HepG2 (cell line): ENCODE data around the gene SLC16A3. TPM values are rescaled to one million over a fixed set of nuclear protein-coding genes. Genes with fewer than 3 reads are reported as not detected.

ENCODE experiments used
- DPF2 ChIP-seq: sonication (generic); formaldehyde crosslinking; IDR thresholded peaks from 2 replicates; pipeline ENCODE4 v1.4.0; 2020; ENCODE audit warnings: mild to moderate bottlenecking, low read depth, missing genetic modification reagents, borderline replicate concordance
- GFI1 ChIP-seq: sonication (generic); formaldehyde crosslinking; IDR thresholded peaks from 2 replicates; pipeline ENCODE4 v1.5.0; 2020; ENCODE audit warnings: missing genetic modification reagents, mild to moderate bottlenecking, borderline replicate concordance
- polyA plus RNA-seq, 8 experiments: library from polyadenylated mRNA; depleted of rRNA in 3 of 8; stranded (reverse) in 7 of 8; unstranded in 1 of 8; fragments of >200 nt; fragmentation: Illumina TruSeq in 4 of 8; extraction: Trizol in 4 of 8; gene quantifications; 2 replicates each; pipeline versions ENCODE4 v1.2.1 to v1.2.3, GENCODE V29; 2011 to 2016; ENCODE audit warnings: low read depth in 4 of 8, missing spikeins in 1 of 8, mixed read lengths in 1 of 8; ENCODE audit not compliant: insufficient read depth in 1 of 8
- total RNA-seq, 5 experiments: library from RNA; depleted of rRNA; stranded (reverse); fragments of >200 nt; fragmentation: Illumina TruSeq; extraction: Trizol; gene quantifications; 2 replicates each; pipeline ENCODE4 v1.2.3, GENCODE V29; 2016; ENCODE audit warnings: low read depth in 1 of 5
- TF ChIP-seq, protein P1 (sequence below): sonication (generic); formaldehyde crosslinking; IDR thresholded peaks from 2 replicates; pipeline ENCODE4 v1.4.0; 2020; ENCODE audit warnings: missing genetic modification reagents
- TF ChIP-seq, protein P2 (sequence below): sonication (generic); formaldehyde crosslinking; IDR thresholded peaks from 2 replicates; pipeline ENCODE4 v1.4.0; 2020; ENCODE audit warnings: missing genetic modification reagents, borderline replicate concordance

SLC16A3 gene
- total and polyA plus RNA-seq, 2 of the 13 experiments (the other 11 are each of a cell fraction or from before 2014, with no cell fraction given): 242 to 349 TPM

DNA sequence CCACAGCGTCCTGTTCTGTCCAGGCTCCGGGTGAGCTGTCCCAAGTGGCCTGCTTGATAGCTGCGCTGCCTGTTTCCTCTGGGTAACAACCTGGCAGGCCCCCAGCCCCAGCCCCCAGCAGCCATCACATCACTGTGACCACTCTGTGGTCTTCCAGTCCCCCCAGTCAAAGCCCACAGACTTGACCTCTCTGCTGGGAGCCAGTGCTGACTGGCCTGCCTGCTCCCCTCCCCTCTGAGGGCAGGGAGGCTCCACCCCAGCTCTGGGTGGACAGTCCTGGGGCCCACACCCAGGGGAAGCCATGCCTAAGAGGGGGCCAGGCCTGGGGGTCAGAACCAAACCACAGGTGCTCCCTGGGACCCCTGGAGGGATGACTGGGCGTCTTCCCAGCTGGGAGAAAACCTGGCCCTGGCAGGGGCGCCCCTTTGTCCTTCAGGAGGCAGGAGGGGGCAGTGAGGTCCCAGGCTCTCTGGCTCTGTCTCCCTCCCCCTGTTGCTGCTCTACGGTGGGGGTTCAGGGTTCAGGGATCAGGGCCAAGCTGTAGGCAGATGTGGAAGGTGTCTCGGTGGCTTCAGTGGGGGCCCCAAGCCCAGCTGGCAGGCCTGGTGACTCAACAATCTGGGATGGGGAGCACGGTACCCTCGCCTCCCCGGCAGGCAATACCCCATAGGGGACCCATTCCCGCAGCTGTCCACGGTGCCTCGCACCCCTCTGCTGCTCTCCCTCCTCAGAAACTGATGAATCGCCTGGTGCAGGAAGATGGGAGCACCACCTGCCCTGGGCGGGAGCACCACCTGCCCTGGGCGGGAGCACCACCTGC lies 1.8 kb upstream of the SLC16A3 start (continued):
- TF ChIP-seq, protein P1, sequence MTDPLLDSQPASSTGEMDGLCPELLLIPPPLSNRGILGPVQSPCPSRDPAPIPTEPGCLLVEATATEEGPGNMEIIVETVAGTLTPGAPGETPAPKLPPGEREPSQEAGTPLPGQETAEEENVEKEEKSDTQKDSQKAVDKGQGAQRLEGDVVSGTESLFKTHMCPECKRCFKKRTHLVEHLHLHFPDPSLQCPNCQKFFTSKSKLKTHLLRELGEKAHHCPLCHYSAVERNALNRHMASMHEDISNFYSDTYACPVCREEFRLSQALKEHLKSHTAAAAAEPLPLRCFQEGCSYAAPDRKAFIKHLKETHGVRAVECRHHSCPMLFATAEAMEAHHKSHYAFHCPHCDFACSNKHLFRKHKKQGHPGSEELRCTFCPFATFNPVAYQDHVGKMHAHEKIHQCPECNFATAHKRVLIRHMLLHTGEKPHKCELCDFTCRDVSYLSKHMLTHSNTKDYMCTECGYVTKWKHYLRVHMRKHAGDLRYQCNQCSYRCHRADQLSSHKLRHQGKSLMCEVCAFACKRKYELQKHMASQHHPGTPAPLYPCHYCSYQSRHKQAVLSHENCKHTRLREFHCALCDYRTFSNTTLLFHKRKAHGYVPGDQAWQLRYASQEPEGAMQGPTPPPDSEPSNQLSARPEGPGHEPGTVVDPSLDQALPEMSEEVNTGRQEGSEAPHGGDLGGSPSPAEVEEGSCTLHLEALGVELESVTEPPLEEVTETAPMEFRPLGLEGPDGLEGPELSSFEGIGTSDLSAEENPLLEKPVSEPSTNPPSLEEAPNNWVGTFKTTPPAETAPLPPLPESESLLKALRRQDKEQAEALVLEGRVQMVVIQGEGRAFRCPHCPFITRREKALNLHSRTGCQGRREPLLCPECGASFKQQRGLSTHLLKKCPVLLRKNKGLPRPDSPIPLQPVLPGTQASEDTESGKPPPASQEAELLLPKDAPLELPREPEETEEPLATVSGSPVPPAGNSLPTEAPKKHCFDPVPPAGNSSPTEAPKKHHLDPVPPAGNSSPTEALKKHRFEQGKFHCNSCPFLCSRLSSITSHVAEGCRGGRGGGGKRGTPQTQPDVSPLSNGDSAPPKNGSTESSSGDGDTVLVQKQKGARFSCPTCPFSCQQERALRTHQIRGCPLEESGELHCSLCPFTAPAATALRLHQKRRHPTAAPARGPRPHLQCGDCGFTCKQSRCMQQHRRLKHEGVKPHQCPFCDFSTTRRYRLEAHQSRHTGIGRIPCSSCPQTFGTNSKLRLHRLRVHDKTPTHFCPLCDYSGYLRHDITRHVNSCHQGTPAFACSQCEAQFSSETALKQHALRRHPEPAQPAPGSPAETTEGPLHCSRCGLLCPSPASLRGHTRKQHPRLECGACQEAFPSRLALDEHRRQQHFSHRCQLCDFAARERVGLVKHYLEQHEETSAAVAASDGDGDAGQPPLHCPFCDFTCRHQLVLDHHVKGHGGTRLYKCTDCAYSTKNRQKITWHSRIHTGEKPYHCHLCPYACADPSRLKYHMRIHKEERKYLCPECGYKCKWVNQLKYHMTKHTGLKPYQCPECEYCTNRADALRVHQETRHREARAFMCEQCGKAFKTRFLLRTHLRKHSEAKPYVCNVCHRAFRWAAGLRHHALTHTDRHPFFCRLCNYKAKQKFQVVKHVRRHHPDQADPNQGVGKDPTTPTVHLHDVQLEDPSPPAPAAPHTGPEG (CRISPR knock-in tag): no peak
- TF ChIP-seq GFI1 (CRISPR knock-in tag) (0 out of 2 replicates have a peak, but pooled peaks have one; percentile 30), DPF2 (CRISPR knock-in tag) (0 out of 2 replicates have a peak, but pooled peaks have one; percentile 60)
- TF ChIP-seq, protein P2, sequence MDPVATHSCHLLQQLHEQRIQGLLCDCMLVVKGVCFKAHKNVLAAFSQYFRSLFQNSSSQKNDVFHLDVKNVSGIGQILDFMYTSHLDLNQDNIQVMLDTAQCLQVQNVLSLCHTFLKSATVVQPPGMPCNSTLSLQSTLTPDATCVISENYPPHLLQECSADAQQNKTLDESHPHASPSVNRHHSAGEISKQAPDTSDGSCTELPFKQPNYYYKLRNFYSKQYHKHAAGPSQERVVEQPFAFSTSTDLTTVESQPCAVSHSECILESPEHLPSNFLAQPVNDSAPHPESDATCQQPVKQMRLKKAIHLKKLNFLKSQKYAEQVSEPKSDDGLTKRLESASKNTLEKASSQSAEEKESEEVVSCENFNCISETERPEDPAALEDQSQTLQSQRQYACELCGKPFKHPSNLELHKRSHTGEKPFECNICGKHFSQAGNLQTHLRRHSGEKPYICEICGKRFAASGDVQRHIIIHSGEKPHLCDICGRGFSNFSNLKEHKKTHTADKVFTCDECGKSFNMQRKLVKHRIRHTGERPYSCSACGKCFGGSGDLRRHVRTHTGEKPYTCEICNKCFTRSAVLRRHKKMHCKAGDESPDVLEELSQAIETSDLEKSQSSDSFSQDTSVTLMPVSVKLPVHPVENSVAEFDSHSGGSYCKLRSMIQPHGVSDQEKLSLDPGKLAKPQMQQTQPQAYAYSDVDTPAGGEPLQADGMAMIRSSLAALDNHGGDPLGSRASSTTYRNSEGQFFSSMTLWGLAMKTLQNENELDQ (CRISPR knock-in tag): no peak
